HepG2 (cell line): ENCODE measurements around the gene WDR91. TPM values are rescaled to one million over a fixed set of nuclear protein-coding genes. Genes with fewer than 3 reads are reported as not detected.
A peak's percentile ranks its signal among the peaks of the same experiment; 100 is the strongest.

Source experiments
- DBP ChIP-seq: sonication (generic); formaldehyde crosslinking; IDR thresholded peaks from 2 replicates; pipeline ENCODE4 v1.4.0; 2020; ENCODE audit warnings: missing genetic modification reagents; ENCODE audit errors: not compliant biosample characterization
- ELF1 ChIP-seq: sonication (generic); formaldehyde crosslinking; IDR thresholded peaks from 2 replicates; pipeline ENCODE4 v1.4.0; 2020; ENCODE audit warnings: missing genetic modification reagents
- HNF1A ChIP-seq, 2 experiments: sonication (generic) in 1 of 2; formaldehyde crosslinking in 1 of 2; IDR thresholded peaks; 2 replicates each; pipeline versions ENCODE4 v1.4.0 to v1.6.1; 2016 to 2020; ENCODE audit warnings: borderline replicate concordance in 1 of 2, low read depth in 1 of 2, mild to moderate bottlenecking in 1 of 2, missing genetic modification reagents in 1 of 2
- NCOA5 ChIP-seq: sonication (generic); formaldehyde crosslinking; IDR thresholded peaks from 2 replicates; pipeline ENCODE4 v1.4.0; 2020; ENCODE audit warnings: missing genetic modification reagents
- NR3C1 ChIP-seq: sonication (generic); formaldehyde crosslinking; IDR thresholded peaks from 2 replicates; pipeline ENCODE4 v1.4.0; 2020; ENCODE audit warnings: missing genetic modification reagents
- ONECUT2 ChIP-seq: sonication (generic); formaldehyde crosslinking; IDR thresholded peaks from 2 replicates; pipeline ENCODE4 v1.4.0; 2020; ENCODE audit warnings: missing genetic modification reagents
- PCBP1 ChIP-seq: fragments of 200-400 bp; formaldehyde crosslinking; IDR thresholded peaks from 2 replicates; pipeline ENCODE4 v1.6.1; 2017; ENCODE audit warnings: mild to moderate bottlenecking, low read depth, low read length, borderline replicate concordance
- RBAK ChIP-seq: sonication (generic); formaldehyde crosslinking; IDR thresholded peaks from 2 replicates; pipeline ENCODE4 v1.5.1; 2020; ENCODE audit warnings: mild to moderate bottlenecking, missing genetic modification reagents
- REPIN1 ChIP-seq: sonication (generic); formaldehyde crosslinking; IDR thresholded peaks from 2 replicates; pipeline ENCODE4 v1.8.0; 2022; ENCODE audit warnings: missing genetic modification reagents, low read depth, mild to moderate bottlenecking, borderline replicate concordance
- SMAD3 ChIP-seq: sonication (generic); formaldehyde crosslinking; IDR thresholded peaks from 2 replicates; pipeline ENCODE4 v1.4.0; 2020; ENCODE audit warnings: missing genetic modification reagents
- TBL1XR1 ChIP-seq: fragments of 150-350 bp; IDR thresholded peaks from 2 replicates; pipeline ENCODE4 v1.6.1; 2014; ENCODE audit warnings: borderline replicate concordance, low read length; ENCODE audit not compliant: partially characterized antibody
- ZNF496 ChIP-seq: sonication (generic); formaldehyde crosslinking; IDR thresholded peaks from 2 replicates; pipeline ENCODE4 v1.8.1; 2023; ENCODE audit warnings: mild to moderate bottlenecking, moderate library complexity, missing genetic modification reagents; ENCODE audit not compliant: insufficient replicate concordance
- ZNF550 ChIP-seq: sonication (generic); formaldehyde crosslinking; IDR thresholded peaks from 2 replicates; pipeline ENCODE4 v1.4.0; 2020; ENCODE audit warnings: mild to moderate bottlenecking, missing genetic modification reagents, borderline replicate concordance
- polyA plus RNA-seq, 8 experiments: library from polyadenylated mRNA; depleted of rRNA in 3 of 8; stranded (reverse) in 7 of 8; unstranded in 1 of 8; fragments of >200 nt; fragmentation: Illumina TruSeq in 4 of 8; extraction: Trizol in 4 of 8; gene quantifications; 2 replicates each; pipeline versions ENCODE4 v1.2.1 to v1.2.3, GENCODE V29; 2011 to 2016; ENCODE audit warnings: low read depth in 4 of 8, missing spikeins in 1 of 8, mixed read lengths in 1 of 8; ENCODE audit not compliant: insufficient read depth in 1 of 8
- total RNA-seq, 5 experiments: library from RNA; depleted of rRNA; stranded (reverse); fragments of >200 nt; fragmentation: Illumina TruSeq; extraction: Trizol; gene quantifications; 2 replicates each; pipeline ENCODE4 v1.2.3, GENCODE V29; 2016; ENCODE audit warnings: low read depth in 1 of 5
- TF ChIP-seq, protein P1 (sequence below): sonication (generic); formaldehyde crosslinking; IDR thresholded peaks from 2 replicates; pipeline ENCODE4 v1.4.0; 2020; ENCODE audit warnings: missing genetic modification reagents
- TF ChIP-seq, protein P2 (sequence below): sonication (generic); formaldehyde crosslinking; IDR thresholded peaks from 2 replicates; pipeline ENCODE4 v1.8.1; 2023; ENCODE audit warnings: mild to moderate bottlenecking, inconsistent platforms, moderate library complexity, missing genetic modification reagents, borderline replicate concordance

WDR91 gene
- total and polyA plus RNA-seq, 2 of the 13 experiments (the other 11 are each of a cell fraction or from before 2014, with no cell fraction given) = 11.6 to 12.1 TPM

DNA sequence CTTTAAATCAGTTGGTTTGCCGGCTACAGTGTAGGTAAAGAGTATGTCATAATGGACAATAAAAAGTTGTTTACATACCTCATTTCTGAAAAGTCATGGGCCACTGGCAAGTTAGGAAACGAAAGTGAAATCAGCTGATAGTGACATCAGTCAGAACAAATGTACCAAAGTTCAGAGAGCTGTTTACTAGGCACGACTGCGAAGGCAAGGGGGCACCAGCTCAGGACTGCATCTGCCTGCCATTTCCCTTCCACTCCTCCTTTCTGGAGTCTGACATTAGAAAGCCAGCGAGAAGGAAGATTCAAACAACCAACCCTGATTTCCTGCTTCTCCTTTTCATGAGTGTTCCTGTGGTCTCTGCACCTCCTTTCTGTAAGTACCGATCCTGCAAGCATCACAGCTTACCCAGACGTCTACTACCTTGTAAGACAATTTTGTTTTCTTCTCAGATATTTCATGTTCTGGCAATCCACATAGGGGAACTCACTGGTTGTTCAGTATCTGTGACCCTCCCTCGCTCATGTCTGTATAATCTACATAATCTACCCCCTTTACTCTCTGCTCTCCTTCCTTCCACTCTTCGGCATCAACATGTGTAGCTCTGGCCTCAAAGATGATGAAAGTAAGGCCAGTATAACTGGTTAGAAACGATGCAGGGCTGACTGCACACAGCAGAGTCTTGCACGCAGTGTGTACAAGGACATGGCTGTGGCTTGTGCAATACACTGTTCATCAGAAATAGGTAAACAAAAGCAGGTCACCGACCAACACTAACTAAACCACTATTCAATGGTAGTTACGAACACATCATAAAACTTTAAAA, 63.2 kb downstream of the WDR91 start, which contains the start of gene TMEM140 (continued):
- TF ChIP-seq, protein P1, sequence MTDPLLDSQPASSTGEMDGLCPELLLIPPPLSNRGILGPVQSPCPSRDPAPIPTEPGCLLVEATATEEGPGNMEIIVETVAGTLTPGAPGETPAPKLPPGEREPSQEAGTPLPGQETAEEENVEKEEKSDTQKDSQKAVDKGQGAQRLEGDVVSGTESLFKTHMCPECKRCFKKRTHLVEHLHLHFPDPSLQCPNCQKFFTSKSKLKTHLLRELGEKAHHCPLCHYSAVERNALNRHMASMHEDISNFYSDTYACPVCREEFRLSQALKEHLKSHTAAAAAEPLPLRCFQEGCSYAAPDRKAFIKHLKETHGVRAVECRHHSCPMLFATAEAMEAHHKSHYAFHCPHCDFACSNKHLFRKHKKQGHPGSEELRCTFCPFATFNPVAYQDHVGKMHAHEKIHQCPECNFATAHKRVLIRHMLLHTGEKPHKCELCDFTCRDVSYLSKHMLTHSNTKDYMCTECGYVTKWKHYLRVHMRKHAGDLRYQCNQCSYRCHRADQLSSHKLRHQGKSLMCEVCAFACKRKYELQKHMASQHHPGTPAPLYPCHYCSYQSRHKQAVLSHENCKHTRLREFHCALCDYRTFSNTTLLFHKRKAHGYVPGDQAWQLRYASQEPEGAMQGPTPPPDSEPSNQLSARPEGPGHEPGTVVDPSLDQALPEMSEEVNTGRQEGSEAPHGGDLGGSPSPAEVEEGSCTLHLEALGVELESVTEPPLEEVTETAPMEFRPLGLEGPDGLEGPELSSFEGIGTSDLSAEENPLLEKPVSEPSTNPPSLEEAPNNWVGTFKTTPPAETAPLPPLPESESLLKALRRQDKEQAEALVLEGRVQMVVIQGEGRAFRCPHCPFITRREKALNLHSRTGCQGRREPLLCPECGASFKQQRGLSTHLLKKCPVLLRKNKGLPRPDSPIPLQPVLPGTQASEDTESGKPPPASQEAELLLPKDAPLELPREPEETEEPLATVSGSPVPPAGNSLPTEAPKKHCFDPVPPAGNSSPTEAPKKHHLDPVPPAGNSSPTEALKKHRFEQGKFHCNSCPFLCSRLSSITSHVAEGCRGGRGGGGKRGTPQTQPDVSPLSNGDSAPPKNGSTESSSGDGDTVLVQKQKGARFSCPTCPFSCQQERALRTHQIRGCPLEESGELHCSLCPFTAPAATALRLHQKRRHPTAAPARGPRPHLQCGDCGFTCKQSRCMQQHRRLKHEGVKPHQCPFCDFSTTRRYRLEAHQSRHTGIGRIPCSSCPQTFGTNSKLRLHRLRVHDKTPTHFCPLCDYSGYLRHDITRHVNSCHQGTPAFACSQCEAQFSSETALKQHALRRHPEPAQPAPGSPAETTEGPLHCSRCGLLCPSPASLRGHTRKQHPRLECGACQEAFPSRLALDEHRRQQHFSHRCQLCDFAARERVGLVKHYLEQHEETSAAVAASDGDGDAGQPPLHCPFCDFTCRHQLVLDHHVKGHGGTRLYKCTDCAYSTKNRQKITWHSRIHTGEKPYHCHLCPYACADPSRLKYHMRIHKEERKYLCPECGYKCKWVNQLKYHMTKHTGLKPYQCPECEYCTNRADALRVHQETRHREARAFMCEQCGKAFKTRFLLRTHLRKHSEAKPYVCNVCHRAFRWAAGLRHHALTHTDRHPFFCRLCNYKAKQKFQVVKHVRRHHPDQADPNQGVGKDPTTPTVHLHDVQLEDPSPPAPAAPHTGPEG (CRISPR knock-in tag) = 0 out of 2 replicates have a peak, but pooled peaks have one; percentile 5
- TF ChIP-seq DBP = no peak
- TF ChIP-seq ZNF496 (CRISPR knock-in tag) = no peak
- no peak for TF ChIP-seq NCOA5 (CRISPR knock-in tag)
- TF ChIP-seq, protein P2, sequence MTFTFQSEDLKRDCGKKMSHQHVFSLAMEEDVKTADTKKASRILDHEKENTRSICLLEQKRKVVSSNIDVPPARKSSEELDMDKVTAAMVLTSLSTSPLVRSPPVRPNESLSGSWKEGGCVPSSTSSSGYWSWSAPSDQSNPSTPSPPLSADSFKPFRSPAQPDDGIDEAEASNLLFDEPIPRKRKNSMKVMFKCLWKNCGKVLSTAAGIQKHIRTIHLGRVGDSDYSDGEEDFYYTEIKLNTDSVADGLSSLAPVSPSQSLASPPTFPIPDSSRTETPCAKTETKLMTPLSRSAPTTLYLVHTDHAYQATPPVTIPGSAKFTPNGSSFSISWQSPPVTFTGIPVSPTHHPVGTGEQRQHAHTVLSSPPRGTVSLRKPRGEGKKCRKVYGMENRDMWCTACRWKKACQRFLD (CRISPR knock-in tag) = no peak
- no peak for TF ChIP-seq ZNF550 (CRISPR knock-in tag)
- peak; percentile 24; the same call in 1 of the 2 replicates for TF ChIP-seq ONECUT2 (CRISPR knock-in tag)
- no peak; the same call in 1 of the 2 replicates for TF ChIP-seq ELF1 (CRISPR knock-in tag)
- peak; percentile 34; the same call in 1 of the 2 replicates for TF ChIP-seq SMAD3
- TF ChIP-seq PCBP1 = no peak
- TF ChIP-seq HNF1A (IDR thresholded peaks at IDR 0.05; ENCODE audit: low read depth) = 0 out of 2 replicates have a peak, but pooled peaks have one; percentile 24
- peak; percentile 75; the same call in 1 of the 2 replicates for TF ChIP-seq HNF1A (CRISPR knock-in tag; IDR thresholded peaks at IDR 0.05; ENCODE audit: borderline replicate concordance)
- no peak for TF ChIP-seq NR3C1 (CRISPR knock-in tag)
- peak; percentile 77 for TF ChIP-seq TBL1XR1
- peak; percentile 24; the same call in 1 of the 2 replicates for TF ChIP-seq REPIN1 (CRISPR knock-in tag)
- TF ChIP-seq RBAK (CRISPR knock-in tag) = no peak
